ENCODE measurements around the gene MRPL43.

- no peak for TF ChIP-seq JUND (IDR thresholded peaks at IDR 0.05)
- TF ChIP-seq CTCF (IDR thresholded peaks at IDR 0.05; ENCODE audit: low read depth, low read length, missing input control): no peak
These were observed 46.0 kb upstream of the MRPL43 start for GRCh38 chr10:101033276-101033675.
